ENCODE data around the gene FRMD6. TPM values are rescaled to one million over a fixed set of nuclear protein-coding genes. Genes with fewer than 3 reads are reported as not detected.

The FRMD6 gene
- total RNA-seq, 2 donors from 2014 or later = 3.4 to 5.9 TPM

- Mint-ChIP-seq H3K27ac (no peak overlapping the region), H3K4me3 (peak overlapping the region; percentile 38), H3K36me3 (ENCODE audit: low read depth) (no peaks in the 10 kb centered on the region), H3K9me3 (no peaks in the 10 kb centered on the region), H3K4me1 (peaks cover 9% of the 10 kb centered on the region), H3K27me3 (peaks cover 8% of the 10 kb centered on the region)
- ATAC-seq (replicated peaks) = peak; percentile 73
Measured at GRCh38 chr14:51776102-51776894, 124.6 kb downstream of the FRMD6 start.

GRCh38 chr14:51780006-51780692 is 128.4 kb downstream of the FRMD6 start:
- Mint-ChIP-seq H3K36me3 (ENCODE audit: low read depth) (no peaks in the 10 kb centered on the region), H3K27me3 (peaks cover 12% of the 10 kb centered on the region), H3K4me1 (peaks cover 9% of the 10 kb centered on the region), H3K27ac (no peak overlapping the region), H3K4me3 (peak overlapping the region; percentile 16), H3K9me3 (peaks cover 2% of the 10 kb centered on the region)
- peak; percentile 55 for ATAC-seq (replicated peaks)

Other genes with a start within 250 kb of the FRMD6 start
- 100 to 1,000 TPM in 1 of 2 donors, 10 to 100 TPM in 1; 99.1 to 132 TPM for gene GNG2, start 208.7 kb downstream of the FRMD6 start, total RNA-seq